ENCODE data around the gene DUSP22.
"Not testable (repeated sequence)": the region's sequence is repeated elsewhere in the genome, so short reads cannot be mapped to it uniquely, and the experiment has no call there.

The DUSP22 gene

GRCh38 chr6:280775-281468 lies 11.4 kb upstream of the DUSP22 start:
- no peak for DNase-seq

GRCh38 chr6:281469-282103 lies 10.7 kb upstream of the DUSP22 start:
- DNase-seq: no peak

DNA sequence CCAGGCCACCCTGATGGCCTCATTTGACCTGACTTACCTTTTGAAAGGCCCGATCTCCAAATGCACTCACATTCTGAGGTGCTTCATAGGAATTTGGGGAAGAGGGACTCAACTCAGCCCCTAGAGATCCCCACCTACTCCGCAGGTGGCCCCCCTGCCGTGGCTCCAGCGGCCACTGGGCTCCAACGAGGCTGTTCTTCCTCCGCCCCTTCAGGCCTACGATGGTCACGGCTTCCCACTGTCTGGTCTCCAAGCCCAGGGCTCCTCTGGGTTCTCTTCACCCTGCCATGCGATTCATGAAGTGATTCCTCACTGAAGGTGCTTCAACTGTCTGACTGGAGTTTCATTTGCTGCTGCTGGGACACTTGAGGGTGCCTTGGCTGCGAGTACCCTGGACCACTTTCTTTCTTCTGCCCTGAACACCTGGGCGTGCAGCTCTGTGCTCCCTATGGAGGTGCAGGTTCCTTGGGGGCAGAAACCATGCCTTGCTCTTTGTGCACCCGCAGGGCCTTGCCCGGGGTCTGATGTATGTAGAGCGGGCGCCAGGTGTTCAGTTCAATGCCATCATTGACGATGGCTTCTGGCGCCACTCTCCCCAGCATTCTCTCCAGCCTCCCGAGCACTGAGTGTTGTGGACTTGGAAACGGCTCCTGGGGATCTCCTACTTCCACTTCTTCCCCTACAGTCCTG lies 10.0 kb upstream of the DUSP22 start:
- no peak for DNase-seq

- no peak for DNase-seq
These were observed 9.3 kb upstream of the DUSP22 start for GRCh38 chr6:282867-283416.

- no peak for DNase-seq
These were observed 7.8 kb upstream of the DUSP22 start for GRCh38 chr6:284486-284885.

DNA sequence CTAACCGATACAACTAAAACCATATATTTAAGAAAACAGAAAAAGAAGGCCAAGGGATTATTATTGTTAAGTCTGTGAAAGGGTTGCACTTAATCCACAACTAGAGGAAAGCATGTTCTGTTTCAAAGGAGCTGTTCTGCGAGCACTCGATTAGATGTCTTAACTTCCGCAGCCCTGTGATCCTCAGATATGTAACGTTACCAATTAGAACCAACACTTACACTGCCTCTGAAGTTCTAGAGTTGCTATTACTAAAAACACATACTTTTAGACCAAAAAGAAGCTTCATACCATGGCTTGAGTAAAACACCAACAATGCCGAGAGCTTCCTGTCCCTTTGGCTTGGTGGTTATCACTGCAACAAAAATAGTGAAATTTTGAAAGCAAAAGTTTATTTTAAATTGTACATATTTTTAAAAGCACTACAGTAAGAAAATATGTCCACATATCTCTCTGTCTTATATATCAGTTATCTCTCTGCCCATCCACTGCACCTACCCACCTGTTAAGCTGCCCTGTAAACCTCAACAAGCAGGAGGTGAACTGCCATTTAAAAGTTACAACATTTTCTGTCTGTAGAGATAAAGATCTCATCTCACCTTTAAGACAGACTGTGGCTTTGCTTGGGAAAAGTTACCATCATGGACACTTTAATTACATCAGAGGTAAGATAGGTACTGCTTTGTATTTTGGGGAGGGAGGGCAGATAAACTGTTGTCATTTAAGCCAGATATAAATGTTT lies 7.1 kb upstream of the DUSP22 start:
- no peak for DNase-seq

DNA sequence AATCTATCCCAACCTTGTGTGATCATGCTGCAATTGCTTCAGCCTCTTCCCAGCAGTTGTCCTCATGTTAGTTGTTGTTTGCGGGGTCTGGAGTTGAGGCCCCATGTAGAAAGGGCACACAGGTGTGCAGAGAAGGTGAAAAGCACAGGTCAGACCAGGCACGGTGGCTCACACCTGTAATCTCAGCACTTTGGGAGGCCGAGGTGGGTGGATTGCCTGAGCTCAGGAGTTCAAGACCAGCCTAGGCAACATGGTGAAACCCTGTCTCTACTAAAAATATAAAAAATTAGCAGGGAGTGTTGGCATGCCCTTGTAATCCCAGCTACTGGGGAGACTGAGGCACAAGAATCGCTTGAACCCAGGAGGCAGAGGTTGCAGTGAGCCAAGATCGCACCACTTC lies 6.4 kb upstream of the DUSP22 start:
- DNase-seq: not testable (repeated sequence)

DNA sequence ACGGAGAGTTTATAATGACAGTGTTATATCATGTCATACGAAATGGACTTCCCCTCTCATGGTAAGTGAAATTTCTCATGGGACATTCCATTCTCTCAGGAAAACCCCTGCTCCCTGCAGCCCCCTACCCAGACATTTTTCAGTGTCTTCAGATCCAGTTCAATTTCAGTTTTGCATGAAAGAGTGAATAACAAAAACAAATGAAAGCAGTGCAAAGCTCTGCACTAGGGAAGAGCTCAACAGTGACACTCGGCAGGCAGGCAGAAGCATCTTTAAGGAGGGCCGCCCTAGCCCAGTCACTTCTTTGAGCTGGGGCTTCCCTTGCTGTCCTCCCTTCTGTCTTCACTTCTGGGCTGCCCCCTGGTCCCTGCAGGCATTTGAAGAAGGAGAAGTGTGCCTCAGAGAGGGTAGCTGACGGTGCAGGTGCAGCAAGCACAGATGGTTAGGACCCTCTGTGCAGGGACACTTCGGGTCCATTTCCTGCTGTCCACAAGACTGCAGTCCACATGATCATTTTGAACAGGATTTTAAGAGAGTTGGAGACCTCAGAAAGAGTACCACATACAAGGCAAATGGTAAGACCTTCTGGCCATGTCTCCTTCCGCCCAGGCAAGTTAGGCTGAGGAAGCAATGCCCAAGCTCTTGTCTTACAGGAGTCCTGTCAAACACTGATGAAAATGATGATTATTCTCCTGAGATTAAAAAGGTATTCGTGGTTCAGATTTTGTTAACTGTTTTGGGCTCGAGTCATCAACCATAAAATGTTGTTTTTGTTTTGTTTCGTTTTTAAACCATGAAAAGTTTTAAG lies 5.4 kb upstream of the DUSP22 start:
- DNase-seq: no peak

DNA sequence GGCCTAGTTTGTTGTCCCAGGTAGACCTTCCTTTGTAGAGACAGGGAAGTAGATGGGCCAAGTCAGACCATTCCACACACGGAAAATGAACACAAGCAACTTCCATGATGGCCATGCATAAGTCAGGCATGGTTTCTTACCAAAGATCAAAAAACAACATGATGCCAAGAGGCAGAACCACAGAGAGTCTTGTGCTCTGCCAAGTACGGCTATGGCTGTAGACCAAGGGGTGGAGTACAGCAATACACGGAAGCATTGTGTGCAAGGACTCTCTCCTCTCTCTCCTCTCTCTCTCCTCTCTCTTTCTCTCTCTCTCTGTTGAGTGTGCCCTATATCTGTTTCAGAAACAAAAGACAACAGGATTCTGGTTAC lies 4.8 kb upstream of the DUSP22 start:
- DNase-seq: no peak

DNA sequence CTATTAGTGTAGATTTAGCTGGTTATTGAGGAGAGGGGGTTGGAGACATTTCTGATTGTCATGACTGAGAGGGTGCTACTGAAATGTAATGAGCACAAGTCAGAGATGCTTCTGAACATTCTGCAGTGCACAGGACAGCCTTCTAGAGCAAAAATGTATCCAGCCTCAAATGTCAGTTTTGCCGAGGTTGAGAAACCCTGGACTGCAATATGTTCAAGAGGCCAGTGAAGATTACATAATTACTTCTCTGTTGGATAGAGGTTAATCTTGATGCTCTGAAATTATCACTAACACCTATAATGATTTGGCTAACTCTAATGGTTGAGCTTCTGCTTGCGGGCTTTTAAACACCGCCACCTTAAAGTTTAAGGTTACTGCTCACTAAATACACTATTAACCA lies 3.4 kb upstream of the DUSP22 start:
- no peak for DNase-seq

- DNase-seq: no peak
These were observed 2.0 kb upstream of the DUSP22 start for GRCh38 chr6:290111-290922.

GRCh38 chr6:291204-291696 lies 1.0 kb upstream of the DUSP22 start:
- no peak for DNase-seq

DNA sequence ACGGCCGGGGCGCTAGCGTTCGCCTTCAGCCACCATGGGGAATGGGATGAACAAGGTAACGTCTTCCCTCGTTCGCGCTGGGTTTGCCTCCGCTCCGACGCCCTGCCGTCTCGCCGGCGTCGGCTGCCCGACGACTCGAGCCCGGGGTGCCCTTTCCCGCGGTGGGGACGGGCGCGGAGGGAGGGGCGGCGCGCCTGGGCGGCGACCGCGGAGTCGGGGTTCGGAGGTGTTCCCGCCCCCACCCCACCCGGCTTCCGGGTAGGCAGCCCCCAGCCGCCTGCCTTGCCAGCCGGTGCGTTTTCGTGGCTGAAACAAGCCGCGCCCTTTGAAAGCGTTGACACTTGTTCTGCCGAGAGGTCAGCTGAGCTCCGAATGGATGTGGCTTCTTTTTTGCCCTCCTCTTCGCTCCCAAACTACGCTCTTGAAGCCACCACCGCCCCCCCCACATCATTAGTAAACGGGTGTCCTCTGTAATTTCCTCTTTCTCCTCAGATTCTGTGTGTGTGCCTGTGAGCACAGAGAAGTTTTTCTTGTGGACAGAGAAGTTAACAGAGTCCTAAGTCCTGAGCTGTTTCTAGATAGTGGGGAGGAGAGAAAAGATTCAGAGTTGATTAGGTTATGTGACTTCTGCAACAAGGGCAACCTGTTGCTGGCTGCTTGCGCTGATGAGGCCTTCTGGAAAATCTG lies 362 bp downstream of the DUSP22 start:
- DNase-seq: peak; percentile 82 to 86

GRCh38 chr6:293193-294174 lies 1.2 kb downstream of the DUSP22 start:
- DNase-seq: peak; percentile 68 to 70

DNA sequence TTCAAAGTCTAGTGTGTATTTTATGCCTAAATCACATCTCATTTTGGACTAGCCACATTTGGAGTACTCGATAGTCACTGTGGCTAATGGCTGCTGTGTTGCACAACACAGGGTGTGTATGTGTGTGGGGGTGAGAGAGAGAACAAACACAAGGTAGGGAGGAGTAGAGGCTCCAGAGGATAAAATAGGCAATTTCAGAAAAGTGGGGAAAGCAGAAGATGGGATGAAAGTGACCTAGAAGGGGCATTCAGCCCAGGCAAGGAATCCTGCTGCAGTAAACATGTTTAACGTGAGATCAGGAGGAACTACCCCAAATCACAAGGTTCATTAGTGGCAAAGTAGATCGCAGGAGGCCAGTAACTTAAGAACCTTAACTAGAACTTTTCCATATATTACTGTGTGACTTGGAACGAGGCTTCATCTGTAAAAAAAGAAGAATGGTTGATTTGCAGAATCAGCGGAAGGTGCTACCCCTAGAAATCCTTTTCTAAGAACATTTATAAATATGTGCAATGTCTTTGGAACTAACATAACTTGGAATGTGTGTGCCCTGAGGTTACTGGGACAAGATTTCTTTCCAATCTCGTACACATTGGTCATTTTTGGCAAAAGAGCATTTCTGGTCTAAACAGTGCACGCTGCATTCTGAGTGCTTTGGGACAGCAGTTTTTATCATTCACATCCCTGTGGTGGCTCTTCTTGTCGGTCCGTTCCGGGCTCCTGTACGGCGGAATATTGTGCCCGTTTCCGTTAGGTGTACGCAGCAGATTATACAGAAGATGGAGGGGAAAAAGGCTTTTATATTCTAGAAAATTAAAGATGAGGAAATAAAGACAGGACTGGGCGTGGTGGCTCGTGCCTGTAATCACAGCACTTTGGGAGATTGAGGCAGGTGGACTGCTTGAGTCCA lies 2.6 kb downstream of the DUSP22 start:
- no peak for DNase-seq

DNA sequence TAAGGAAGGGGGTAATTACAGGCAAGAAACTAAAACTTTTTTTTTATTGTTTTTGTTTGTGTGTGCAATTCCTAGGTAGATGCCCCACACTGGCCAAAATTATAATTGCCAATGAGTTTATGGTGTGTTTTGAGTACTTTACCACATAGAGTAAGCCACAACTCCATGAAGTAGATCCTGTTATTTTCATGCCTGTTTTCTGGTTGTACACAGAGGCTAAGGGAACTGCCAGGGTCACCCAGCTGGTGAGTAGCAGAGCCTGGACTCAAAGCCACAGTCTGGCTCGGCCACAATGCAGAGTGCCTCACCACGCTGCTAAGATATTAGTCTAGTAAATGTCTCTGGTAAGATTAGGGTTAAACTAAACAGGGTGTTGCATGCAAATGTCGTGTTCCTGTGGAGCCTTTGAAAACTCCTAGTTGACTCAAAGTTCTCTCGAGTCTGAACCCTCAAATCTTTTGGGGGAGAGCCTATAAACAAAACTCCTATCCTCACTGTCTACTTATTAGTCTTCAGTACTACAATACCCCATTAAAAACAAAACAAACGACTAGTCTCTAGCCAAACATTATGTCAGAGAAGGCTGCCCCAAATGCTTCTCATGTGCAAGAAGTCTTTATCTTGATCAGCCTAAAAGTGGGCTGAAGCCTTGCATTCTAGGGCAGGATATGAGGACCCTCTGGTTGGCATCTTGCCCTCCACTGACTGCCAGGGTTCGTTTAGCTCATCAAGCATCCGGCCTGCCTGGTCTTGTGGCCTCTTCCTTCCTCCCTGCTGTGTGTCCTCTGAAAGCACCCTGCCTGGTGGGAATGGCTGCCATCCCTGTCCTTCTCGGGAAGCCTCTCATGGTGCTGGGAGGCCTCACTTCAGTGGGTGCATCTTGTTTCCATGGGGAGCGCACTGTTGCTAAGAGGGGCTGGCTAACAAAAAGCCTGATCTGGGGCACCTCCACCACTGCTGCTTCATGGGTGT lies 4.2 kb downstream of the DUSP22 start:
- no peak for DNase-seq
